GM19395 (cell line): ENCODE data around the gene UBASH3B.

Experiments
- ATAC-seq: cut with Tn5 transposase; IDR thresholded peaks from one replicate; pipeline ENCODE4 v1.9.1; 2021; ENCODE audit warnings: mild to moderate bottlenecking, moderate library complexity; ENCODE audit not compliant: unreplicated experiment

The UBASH3B gene

DNA sequence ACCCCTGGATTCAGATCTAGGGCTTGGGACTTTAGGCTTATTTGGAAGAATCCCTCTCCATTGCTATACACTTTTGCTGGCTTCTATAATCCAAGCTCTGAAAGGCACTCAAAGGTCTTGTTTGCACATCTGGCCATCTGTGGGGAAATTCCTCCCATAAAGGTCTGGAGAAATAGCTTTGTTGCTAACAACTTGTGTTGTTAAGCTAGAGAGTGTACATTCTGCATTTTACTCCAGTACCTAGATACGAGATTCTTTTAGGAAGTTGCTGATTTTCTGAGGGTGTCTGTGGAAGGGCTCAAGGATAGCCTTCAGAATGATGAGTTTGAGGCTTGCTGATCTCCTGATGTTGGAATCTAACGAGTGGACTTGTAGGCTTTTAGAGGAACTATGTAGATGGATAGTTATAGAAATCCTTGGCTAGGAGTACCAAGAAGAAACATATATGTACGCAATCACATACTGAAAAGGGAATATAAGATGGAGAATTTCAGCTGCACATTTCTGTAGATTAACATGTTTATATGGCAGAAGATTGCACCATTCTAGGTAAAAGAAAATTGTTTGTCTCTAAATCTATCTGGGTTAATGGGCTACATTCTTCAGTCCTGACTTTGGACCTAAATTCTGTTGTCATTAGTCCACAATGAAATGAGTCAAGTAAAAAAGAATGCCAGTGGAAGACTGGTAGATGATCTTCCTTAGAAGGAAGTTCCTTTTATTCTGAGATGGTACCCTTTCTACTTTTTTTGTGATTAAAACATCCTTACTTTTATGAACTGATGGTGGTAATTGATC, 51.0 kb downstream of the UBASH3B start:
- ATAC-seq = no peak

DNA sequence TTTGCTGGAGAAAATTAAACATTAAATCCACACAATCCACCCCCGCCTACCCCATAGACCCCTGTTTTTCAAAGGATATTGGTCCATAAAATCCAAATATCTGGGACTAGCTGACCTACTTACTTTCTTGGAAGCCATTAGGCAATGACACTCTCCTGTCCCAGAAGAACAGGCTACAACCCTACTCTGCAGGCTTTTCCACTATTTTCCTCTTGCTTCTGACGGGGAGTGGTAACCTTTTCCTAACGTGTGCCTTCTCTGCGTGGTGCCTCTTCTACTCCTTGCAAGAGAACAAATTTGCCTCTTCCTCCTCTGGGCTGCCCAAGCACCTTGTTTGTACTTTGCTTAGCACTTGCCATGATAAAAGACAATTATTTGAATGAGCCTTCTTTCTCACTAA, 51.6 kb downstream of the UBASH3B start:
- ATAC-seq = no peak

DNA sequence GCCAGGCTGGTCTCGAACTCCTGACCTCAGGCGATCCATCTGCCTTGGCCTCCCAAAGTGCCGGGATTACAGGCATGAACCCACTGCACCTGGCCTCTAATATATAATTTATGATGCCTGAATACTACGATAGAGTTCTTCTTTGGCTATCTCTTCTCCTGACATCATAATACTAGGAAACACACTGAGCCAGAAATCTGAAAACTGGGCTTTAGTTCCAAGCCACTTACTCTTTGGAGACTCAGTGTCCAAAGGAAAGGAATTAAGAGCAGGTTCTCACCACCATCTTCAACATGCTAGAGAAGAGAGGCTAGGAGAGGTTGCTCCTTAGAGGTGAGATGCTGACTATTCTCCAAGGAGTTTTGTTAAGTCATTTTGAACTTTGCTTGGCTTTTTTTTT, 52.4 kb downstream of the UBASH3B start:
- ATAC-seq = no peak

GRCh38 chr11:122709039-122709760, 53.7 kb downstream of the UBASH3B start:
- ATAC-seq = no peak

- ATAC-seq = no peak
Observed at GRCh38 chr11:122711362-122711761, 55.8 kb downstream of the UBASH3B start.

- no peak for ATAC-seq
Observed at GRCh38 chr11:122711831-122712381, 56.4 kb downstream of the UBASH3B start.

GRCh38 chr11:122714004-122714403, 58.5 kb downstream of the UBASH3B start:
- peak; percentile 43 for ATAC-seq

DNA sequence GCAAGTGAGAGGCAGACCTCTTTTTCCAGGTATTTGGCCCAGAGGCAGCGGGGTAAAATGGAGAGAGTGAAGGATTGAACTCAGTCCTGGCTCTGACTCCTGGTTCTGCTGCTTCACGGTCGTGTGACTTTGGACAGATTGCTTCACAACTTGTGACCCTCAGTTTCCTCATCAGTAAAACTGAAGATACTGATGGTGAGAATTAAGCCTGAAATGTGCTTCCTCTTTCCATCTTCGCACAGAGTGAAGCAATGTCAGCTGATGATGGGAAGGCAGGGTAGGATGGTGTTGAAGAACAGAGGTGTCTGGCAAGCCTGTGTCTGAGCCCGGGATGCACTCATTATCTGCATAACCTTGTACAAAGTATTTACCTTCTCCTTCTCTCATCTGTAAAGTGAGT, 59.0 kb downstream of the UBASH3B start:
- no peak for ATAC-seq

GRCh38 chr11:122715548-122716440, 60.3 kb downstream of the UBASH3B start:
- no peak for ATAC-seq

DNA sequence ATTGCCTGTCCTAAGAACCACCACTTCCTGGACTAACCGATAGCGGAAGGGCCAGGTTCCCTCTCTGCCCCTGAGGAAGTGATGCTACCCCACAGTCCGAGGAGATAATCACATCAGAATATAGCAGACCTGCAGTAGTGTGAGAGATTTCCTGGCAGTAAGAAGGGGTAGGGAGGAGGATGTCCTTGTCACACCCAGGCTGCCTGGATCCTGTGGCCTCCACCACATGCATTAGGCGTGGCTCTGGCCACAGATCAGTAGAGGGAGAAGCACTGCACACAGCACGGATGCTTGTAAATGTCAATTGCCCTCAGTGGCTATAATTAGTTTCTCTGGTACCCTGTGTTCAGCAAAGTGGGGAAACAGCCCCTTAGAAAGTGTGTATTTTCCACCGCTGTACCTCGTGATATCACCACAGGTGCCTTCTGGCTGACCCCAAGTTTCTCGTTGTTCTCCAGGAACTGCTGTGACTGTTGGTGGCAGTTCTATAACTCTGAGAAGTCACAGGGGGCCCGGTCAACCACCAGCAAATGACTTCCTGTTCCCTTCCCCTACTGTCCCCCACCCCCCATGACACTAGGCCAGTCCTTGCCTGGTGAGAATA, 61.8 kb downstream of the UBASH3B start:
- ATAC-seq = peak; percentile 84

DNA sequence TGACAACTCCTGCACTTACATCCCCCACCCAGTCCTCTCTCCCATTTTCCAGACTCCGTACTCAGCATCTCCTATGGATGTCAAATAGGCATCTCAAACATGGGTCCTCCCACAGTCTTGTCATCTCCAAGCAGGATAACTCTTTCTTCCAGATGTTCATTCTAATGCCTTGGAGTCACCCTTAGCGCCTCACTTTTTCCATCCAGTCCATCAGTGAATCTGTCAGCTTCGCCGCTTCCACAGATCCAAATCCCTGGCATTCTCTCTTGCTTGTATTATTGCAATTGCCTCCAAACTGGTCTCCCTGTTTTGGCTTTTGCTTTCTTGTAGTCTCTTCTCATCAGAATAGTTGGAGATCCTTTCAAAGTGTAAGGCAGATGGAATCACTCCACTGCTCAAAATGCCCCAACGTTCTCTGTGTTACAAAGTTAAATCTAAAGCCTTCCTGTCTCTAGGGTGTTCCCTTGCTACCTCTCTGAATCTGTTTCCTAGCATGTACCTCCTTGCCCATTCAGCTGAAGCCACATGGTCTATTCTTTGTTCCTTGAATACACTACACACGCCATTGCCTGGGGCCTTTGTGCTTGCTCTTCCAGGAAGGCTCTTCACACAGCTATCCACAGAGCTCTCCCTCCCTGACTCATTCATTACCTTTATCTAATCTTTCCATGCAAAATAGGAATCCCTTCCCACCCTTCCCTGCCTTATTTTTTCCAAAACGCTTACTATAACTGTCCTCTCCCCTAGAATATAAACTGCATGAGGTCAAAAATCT, 64.8 kb downstream of the UBASH3B start:
- ATAC-seq = no peak

GRCh38 chr11:122721201-122721963, 65.9 kb downstream of the UBASH3B start:
- ATAC-seq = no peak

GRCh38 chr11:122721964-122722266, 66.4 kb downstream of the UBASH3B start:
- ATAC-seq = no peak

DNA sequence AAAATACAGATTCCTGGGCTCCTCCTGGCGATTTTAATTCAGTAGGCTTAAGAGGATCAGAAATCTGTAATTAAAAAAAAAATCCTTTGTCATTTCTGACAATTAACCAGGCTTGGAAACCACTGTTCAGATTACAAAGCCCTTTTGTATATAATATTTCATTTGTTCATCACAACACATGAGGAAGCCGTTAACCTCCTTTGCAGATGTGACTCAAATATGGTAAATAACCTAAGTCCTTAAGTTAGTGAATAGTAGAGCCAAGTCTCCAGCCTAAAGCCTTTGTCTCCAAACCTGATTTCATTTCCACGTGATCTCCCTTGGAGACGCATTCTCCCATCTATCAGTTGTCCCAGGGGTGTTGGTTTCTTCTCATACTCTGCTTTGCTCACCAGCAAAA, 67.6 kb downstream of the UBASH3B start:
- ATAC-seq = no peak

DNA sequence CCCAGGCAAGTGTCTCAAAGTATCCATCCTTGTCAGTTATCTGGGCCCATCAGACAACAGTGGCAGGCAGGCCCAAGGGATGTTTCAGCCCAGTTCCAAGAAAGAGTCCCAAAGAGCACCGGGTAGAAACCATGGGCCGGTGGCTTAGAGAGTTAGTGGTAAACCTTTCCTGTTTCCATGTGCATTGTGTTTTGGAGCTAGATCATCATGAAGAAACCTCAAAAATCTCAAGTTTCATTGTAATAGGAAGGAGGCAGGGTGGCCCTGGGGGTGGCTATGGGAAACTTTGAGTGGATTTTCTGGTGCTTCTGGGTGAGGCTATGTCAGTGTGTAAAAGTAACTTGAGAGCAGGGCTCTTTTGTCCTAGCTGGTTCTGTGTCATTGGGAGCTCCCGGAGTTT, 68.1 kb downstream of the UBASH3B start:
- ATAC-seq = no peak

GRCh38 chr11:122724520-122724919, 69.0 kb downstream of the UBASH3B start:
- no peak for ATAC-seq

DNA sequence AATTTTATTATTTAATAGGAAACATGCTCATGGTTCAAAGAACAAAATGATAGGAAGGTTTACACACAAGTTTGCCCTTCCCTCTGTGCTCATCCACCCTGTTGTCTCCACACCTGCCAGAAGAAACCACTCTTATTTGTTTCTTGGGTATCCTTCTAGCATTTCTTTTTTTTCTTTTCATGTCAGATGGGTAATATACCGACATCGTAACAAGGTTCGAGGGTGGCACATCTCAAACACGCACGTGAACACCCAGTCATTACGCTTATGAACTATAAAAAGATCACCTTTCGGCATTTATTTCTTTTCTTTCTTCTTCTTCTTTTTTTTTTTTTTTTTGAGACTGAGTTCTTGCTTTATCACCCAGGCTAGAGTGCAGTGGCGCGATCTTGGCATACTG, 70.5 kb downstream of the UBASH3B start:
- no peak for ATAC-seq

- peak; percentile 86 for ATAC-seq
Observed at GRCh38 chr11:122727101-122727929, 71.8 kb downstream of the UBASH3B start.
